ENCODE measurements around the gene EYA3.

DNA sequence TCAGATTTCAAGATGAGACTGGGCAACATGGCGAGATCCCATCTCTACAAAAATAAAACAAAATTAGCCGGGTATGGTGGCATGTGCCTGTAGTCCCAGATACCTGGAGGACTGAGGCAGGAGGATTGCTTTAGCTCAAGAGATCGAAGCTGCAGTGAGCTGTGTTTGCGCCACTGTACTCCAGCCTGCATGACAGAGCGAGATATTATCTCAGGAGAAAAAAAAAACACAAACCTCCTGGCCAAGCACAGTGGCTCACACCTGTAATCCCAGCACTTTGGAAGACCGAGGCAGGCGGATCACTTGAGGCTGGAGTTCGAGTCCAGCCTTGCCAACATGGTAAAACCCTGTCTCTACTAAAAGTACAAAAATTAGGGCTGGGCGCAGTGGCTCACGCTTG is 85.8 kb downstream of the EYA3 start:
- TF ChIP-seq ZNF274 (IDR thresholded peaks at IDR 0.05; ENCODE audit: low read depth, low read length) = no peak
- TF ChIP-seq SUZ12 (IDR thresholded peaks at IDR 0.05; ENCODE audit: extremely low read depth, insufficient read depth, insufficient read length) = no peak
- no peak for TF ChIP-seq YY1 (IDR thresholded peaks at IDR 0.05; ENCODE audit: insufficient read depth, insufficient read length)

Measured in NT2/D1 (cell line).